Retinal pigment epithelial cell (primary cell): ENCODE results near the gene RAD52.

ENCODE experiments used
- DNase-seq: peaks from one replicate; pipeline ENCODE4 v3.0.0-alpha.2; 2010; ENCODE audit warnings: low read depth
- H3K4me3 ChIP-seq: 2 replicates; pipeline ENCODE4 v1.5.1; 2011; ENCODE audit warnings: mild to moderate bottlenecking, low read length, control low read depth, moderate library complexity
- TF ChIP-seq, protein P1 (sequence below): conservative IDR thresholded peaks from 2 replicates; pipeline ENCODE4 v1.5.1; 2011; ENCODE audit warnings: low read depth, low read length, control low read depth, inconsistent platforms

Gene RAD52

DNA sequence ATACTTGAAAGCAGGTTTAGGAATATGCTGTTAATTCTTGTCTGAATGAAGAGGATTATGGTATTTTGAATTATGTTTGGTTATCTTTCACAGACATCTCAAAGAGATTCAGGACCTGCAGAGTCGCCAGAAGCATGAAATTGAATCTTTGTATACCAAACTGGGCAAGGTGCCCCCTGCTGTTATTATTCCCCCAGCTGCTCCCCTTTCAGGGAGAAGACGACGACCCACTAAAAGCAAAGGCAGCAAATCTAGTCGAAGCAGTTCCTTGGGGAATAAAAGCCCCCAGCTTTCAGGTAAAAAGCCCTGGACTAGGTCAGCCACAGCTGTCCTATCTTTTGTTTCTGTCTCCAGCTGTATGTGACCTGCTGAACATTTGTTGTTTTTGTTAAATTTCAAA lies 52.1 kb downstream of the RAD52 start:
- H3K4me3 ChIP-seq = no peak overlapping the region
- no peak for DNase-seq
- TF ChIP-seq, protein P1, sequence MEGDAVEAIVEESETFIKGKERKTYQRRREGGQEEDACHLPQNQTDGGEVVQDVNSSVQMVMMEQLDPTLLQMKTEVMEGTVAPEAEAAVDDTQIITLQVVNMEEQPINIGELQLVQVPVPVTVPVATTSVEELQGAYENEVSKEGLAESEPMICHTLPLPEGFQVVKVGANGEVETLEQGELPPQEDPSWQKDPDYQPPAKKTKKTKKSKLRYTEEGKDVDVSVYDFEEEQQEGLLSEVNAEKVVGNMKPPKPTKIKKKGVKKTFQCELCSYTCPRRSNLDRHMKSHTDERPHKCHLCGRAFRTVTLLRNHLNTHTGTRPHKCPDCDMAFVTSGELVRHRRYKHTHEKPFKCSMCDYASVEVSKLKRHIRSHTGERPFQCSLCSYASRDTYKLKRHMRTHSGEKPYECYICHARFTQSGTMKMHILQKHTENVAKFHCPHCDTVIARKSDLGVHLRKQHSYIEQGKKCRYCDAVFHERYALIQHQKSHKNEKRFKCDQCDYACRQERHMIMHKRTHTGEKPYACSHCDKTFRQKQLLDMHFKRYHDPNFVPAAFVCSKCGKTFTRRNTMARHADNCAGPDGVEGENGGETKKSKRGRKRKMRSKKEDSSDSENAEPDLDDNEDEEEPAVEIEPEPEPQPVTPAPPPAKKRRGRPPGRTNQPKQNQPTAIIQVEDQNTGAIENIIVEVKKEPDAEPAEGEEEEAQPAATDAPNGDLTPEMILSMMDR = no peak

DNA sequence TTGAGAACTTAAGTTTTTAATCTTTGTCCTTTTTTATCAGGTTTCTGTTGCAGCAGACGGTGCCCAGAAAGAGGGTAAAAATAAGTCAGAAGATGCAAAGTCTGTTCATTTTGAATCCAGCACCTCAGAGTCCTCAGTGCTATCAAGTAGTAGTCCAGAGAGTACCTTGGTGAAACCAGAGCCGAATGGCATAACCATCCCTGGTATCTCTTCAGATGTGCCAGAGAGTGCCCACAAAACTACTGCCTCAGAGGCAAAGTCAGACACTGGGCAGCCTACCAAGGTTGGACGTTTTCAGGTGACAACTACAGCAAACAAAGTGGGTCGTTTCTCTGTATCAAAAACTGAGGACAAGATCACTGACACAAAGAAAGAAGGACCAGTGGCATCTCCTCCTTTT lies 53.5 kb downstream of the RAD52 start:
- no peak for DNase-seq
- TF ChIP-seq, protein P1 = no peak
- H3K4me3 ChIP-seq = no peak overlapping the region

DNA sequence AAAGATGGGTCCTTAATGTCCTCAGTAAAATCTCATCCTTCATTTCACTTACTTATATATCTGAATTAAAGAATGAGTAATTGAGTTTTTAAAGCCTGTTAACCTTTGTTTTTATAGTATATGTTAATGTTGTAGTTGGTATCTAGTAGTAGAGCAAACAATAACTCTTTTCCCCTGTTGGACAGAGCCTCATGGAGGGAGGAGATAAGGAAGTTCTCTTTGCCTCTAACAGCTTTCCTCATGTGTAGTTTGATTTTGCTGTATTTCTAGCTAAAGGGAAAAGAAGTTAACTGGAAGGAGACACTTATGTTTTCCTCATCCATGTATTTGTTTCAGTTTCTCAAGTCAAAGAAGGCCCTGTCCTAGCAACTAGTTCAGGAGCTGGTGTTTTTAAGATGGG lies 55.3 kb downstream of the RAD52 start:
- TF ChIP-seq, protein P1 = no peak
- H3K4me3 ChIP-seq = no peak overlapping the region
- no peak for DNase-seq

DNA sequence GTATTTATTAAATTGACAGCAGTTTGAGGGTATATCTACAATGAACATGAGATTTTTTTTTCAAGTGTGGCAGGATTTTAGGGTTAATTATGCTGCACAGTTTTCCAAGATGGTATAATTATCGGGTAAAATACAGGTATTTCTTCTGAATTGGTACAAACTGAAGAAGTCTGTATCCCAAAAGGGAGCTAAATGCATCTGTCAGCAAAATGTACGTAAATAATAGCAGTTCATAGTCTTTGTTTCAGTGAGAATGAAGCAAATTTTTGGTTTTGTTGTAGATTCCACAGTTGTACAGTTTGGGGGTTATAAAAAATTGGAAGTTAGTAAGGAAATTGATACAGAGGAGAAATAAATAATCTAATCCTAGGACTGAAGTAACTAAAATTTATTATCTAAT lies 63.3 kb downstream of the RAD52 start:
- TF ChIP-seq, protein P1 = no peak
- no peak for DNase-seq
- H3K4me3 ChIP-seq = no peak overlapping the region

DNA sequence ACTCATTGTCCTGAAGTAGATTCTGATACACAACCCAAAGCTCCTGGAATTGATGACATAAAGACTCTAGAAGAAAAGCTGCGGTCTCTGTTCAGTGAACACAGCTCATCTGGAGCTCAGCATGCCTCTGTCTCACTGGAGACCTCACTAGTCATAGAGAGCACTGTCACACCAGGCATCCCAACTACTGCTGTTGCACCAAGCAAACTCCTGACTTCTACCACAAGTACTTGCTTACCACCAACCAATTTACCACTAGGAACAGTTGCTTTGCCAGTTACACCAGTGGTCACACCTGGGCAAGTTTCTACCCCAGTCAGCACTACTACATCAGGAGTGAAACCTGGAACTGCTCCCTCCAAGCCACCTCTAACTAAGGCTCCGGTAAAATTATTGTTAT lies 63.8 kb downstream of the RAD52 start:
- no peak for DNase-seq
- no peak overlapping the region for H3K4me3 ChIP-seq
- TF ChIP-seq, protein P1 = no peak

DNA sequence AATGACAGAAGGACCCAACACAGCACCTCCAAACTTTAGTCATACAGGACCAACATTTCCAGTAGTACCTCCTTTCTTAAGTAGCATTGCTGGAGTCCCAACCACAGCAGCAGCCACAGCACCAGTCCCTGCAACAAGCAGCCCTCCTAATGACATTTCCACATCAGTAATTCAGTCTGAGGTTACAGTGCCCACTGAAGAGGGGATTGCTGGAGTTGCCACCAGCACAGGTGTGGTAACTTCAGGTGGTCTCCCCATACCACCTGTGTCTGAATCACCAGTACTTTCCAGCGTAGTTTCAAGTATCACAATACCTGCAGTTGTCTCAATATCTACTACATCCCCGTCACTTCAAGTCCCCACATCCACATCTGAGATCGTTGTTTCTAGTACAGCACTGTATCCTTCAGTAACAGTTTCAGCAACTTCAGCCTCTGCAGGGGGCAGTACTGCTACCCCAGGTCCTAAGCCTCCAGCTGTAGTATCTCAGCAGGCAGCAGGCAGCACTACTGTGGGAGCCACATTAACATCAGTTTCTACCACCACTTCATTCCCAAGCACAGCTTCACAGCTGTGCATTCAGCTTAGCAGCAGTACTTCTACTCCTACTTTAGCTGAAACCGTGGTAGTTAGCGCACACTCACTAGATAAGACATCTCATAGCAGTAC lies 64.6 kb downstream of the RAD52 start:
- H3K4me3 ChIP-seq = no peak overlapping the region
- TF ChIP-seq, protein P1 = no peak

DNA sequence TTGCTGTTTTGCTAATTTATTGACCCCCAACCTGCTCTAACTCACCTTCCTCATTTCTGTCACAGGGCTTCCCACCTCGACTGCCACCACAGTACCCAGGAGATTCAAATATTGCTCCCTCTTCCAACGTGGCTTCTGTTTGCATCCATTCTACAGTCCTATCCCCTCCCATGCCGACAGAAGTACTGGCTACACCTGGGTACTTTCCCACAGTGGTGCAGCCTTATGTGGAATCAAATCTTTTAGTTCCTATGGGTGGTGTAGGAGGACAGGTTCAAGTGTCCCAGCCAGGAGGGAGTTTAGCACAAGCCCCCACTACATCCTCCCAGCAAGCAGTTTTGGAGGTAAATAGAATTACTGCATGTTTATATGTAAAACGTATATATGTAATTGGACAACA lies 68.8 kb downstream of the RAD52 start:
- no peak overlapping the region for H3K4me3 ChIP-seq
- TF ChIP-seq, protein P1 = no peak
- DNase-seq = no peak

More for the DNA sequence above, 64.6 kb downstream of the RAD52 start:
- no peak for DNase-seq
